ENCODE measurements around the gene RFTN1. TPM values are rescaled to one million over a fixed set of nuclear protein-coding genes. Genes with fewer than 3 reads are reported as not detected.

The RFTN1 gene
- total and polyA plus RNA-seq, 9 of the 15 experiments (the other 6 are each of a cell fraction or from before 2014, with no cell fraction given) = 0.08 to 0.51 (median 0.11) TPM; not detected in 6

GRCh38 chr3:16426665-16427064 lies 86.8 kb downstream of the RFTN1 start:
- H4K20me1 ChIP-seq (replicated peaks; ENCODE audit: control insufficient read depth, insufficient read depth, low read length) = no peaks in the 10 kb centered on the region
- peaks cover 13 to 21% of the 10 kb centered on the region in 2 experiments for H3K27me3 ChIP-seq (ENCODE audit: control insufficient read depth in 2 of 2, insufficient read depth in 2 of 2, low read length in 2 of 2)
- TF ChIP-seq TSC22D4 (tag; IDR thresholded peaks at IDR 0.05) (no peak), E2F6 (IDR thresholded peaks at IDR 0.05; ENCODE audit: borderline replicate concordance in 1 of 2, extremely low read depth in 1 of 2, insufficient read depth in 1 of 2, insufficient read length in 1 of 2, low read depth in 1 of 2, low read length in 1 of 2, poor library complexity in 1 of 2, severe bottlenecking in 1 of 2) (no peak), MIER1 (IDR thresholded peaks at IDR 0.05; ENCODE audit: low read depth) (no peak), SUPT5H (IDR thresholded peaks at IDR 0.05) (no peak), CEBPG (CRISPR knock-in tag; IDR thresholded peaks at IDR 0.05) (no peak), CEBPG (tag; conservative IDR thresholded peaks at IDR 0.05 in 1 of 2, IDR thresholded peaks at IDR 0.05 in 1 of 2) (0 out of 4 replicates have a peak, but pooled peaks of 1 of the 2 experiments have one; percentile 8), CTCF (IDR thresholded peaks at IDR 0.05 in 2 of 3, conservative IDR thresholded peaks at IDR 0.05 in 1 of 3; ENCODE audit: insufficient read depth in 2 of 3, low read depth in 1 of 3, low read length in 3 of 3) (no peak)
- CTCF ChIA-PET (ENCODE audit: low intra/inter-chr PET ratio) = no interaction called here
- H3K27ac ChIP-seq (ENCODE audit: extremely low read depth, low read depth, low read length) = no peak overlapping the region
- H3K36me3 ChIP-seq (ENCODE audit: control insufficient read depth, insufficient read depth, low read length) = no peaks in the 10 kb centered on the region
- H3K4me2 ChIP-seq (ENCODE audit: insufficient read depth, low read length) = no peak overlapping the region
- no peak for ATAC-seq
- POLR2A ChIA-PET = no interaction called here
- intact Hi-C loops (cut with micrococcal nuclease) (no loop called here), in situ Hi-C loops (cut with MboI) (no loop called here)
- H3K4me3 ChIP-seq = no peak overlapping the region
- no peak for FAIRE-seq
- H3K9me3 ChIP-seq (replicated peaks; ENCODE audit: control insufficient read depth, insufficient read depth, low read depth, low read length) = no peaks in the 10 kb centered on the region
- no peak for DNase-seq (ENCODE audit: extremely low read depth in 1 of 4, low spot score in 3 of 4)
- no TSS peak for BruUV-seq (replicated peaks)
- no peaks in the 10 kb centered on the region for H3K4me1 ChIP-seq (replicated peaks in 1 of 2; ENCODE audit: control insufficient read depth in 2 of 2, insufficient read depth in 2 of 2, low read length in 2 of 2)
- whole genome bisulfite sequencing (ENCODE audit: insufficient coverage, low coverage, missing lambda C conversion rate) = 0% methylated on average over 2 of the region's 2 CpGs
- H2AFZ ChIP-seq (ENCODE audit: low read depth, low read length) = no peak overlapping the region
- H3K9me1 ChIP-seq (ENCODE audit: control insufficient read depth, insufficient read depth, low read length) = no peaks in the 10 kb centered on the region
- H3K79me2 ChIP-seq (ENCODE audit: control insufficient read depth, insufficient read depth, low read length) = no peaks in the 10 kb centered on the region
- no peak overlapping the region for H3K9ac ChIP-seq (ENCODE audit: insufficient read depth in 1 of 2, low read depth in 2 of 2, low read length in 2 of 2)
